SK-N-SH (cell line): ENCODE results near the gene ORM1. TPM values are rescaled to one million over a fixed set of nuclear protein-coding genes. Genes with fewer than 3 reads are reported as not detected.

Experiments
- CTCF ChIA-PET: fragments of 300-600, 350-600 bp; formaldehyde crosslinking; extraction: SDS; loops from one replicate; lab custom pipeline; 2021; lab: Yijun Ruan, JAX
- POLR2A ChIA-PET: fragments of 350-600 bp; sonication (Branson Sonifier 250); formaldehyde crosslinking; extraction: SDS; loops from one replicate; lab custom pipeline; 2020; ENCODE audit warnings: antibody characterized with exemption, inconsistent platforms; lab: Yijun Ruan, JAX
- DNase-seq: peaks from one replicate; pipeline ENCODE4 v3.0.0; 2012
- H2AFZ ChIP-seq: fragments of 200-600 bp; sonication (generic); 2 replicates; pipeline ENCODE4 v1.8.1; 2016; ENCODE audit warnings: antibody characterized with exemption, mild to moderate bottlenecking, low read depth
- H3F3A ChIP-seq: fragments of 200-600 bp; sonication (generic); replicated peaks from 2 replicates; pipeline ENCODE3; 2016; ENCODE audit warnings: antibody characterized with exemption, mild to moderate bottlenecking; ENCODE audit not compliant: insufficient read depth
- H3K27ac ChIP-seq, 2 experiments: fragments of 200-500 bp in 1 of 2; fragments of 200-600 bp in 1 of 2; sonication (Bioruptor generic) in 1 of 2; sonication (generic), shearing (Covaris generic) in 1 of 2; 2 replicates each; pipeline versions ENCODE4 v1.5.1 to v1.6.1; 2014 to 2016; ENCODE audit warnings: low read depth in 2 of 2, inconsistent platforms in 1 of 2, low read length in 1 of 2, mild to moderate bottlenecking in 1 of 2, mixed read lengths in 1 of 2
- H3K27me3 ChIP-seq: fragments of 200-600 bp; sonication (generic), shearing (Covaris generic); 2 replicates; pipeline ENCODE4 v1.6.1; 2016; ENCODE audit warnings: mixed run types; ENCODE audit not compliant: insufficient read depth
- H3K36me3 ChIP-seq, 2 experiments: fragments of 200-500 bp in 1 of 2; fragments of 200-600 bp in 1 of 2; sonication (Bioruptor generic) in 1 of 2; sonication (generic) in 1 of 2; replicated peaks in 1 of 2; 2 replicates each; pipeline versions ENCODE3 to v1.5.1; 2014 to 2016; ENCODE audit warnings: low read length in 1 of 2, mild to moderate bottlenecking in 1 of 2; ENCODE audit not compliant: insufficient read depth in 2 of 2, control insufficient read depth in 1 of 2
- H3K4me1 ChIP-seq, 2 experiments: fragments of 200-500 bp in 1 of 2; fragments of 200-600 bp in 1 of 2; sonication (Bioruptor generic) in 1 of 2; sonication (generic), shearing (Covaris generic) in 1 of 2; 2 replicates each; pipeline versions ENCODE4 v1.5.1 to v1.6.1; 2014 to 2016; ENCODE audit warnings: low read depth in 1 of 2, low read length in 1 of 2, mixed run types in 1 of 2; ENCODE audit not compliant: insufficient read depth in 2 of 2, control insufficient read depth in 1 of 2
- H3K4me2 ChIP-seq: fragments of 200-600 bp; sonication (generic), shearing (Covaris generic); 2 replicates; pipeline ENCODE4 v1.6.1; 2017; ENCODE audit warnings: mixed run types
- H3K4me3 ChIP-seq, 2 experiments: fragments of 200-500 bp in 1 of 2; fragments of 200-600 bp in 1 of 2; sonication (Bioruptor generic) in 1 of 2; sonication (generic), shearing (Covaris generic) in 1 of 2; 2 replicates each; pipeline versions ENCODE4 v1.5.1 to v1.8.1; 2014 to 2016; ENCODE audit warnings: low read depth in 2 of 2, inconsistent platforms in 1 of 2, low read length in 1 of 2, mild to moderate bottlenecking in 1 of 2, mixed read lengths in 1 of 2, moderate library complexity in 1 of 2
- H3K79me2 ChIP-seq: fragments of 200-600 bp; sonication (generic); 2 replicates; pipeline ENCODE4 v1.8.1; 2017; ENCODE audit warnings: mild to moderate bottlenecking; ENCODE audit not compliant: insufficient read depth
- H3K9ac ChIP-seq: fragments of 200-600 bp; sonication (generic); 2 replicates; pipeline ENCODE4 v1.6.1; 2017; ENCODE audit warnings: mixed run types
- H3K9me2 ChIP-seq: fragments of 200-600 bp; sonication (generic); 2 replicates; pipeline ENCODE4 v1.6.1; 2017; ENCODE audit warnings: mixed run types
- H3K9me3 ChIP-seq: fragments of 200-600 bp; sonication (generic); 2 replicates; pipeline ENCODE4 v1.6.1; 2017; ENCODE audit warnings: mixed run types, mild to moderate bottlenecking, moderate library complexity
- H4K20me1 ChIP-seq: fragments of 200-600 bp; sonication (generic); 2 replicates; pipeline ENCODE4 v1.6.1; 2017; ENCODE audit warnings: mild to moderate bottlenecking, mixed run types; ENCODE audit not compliant: insufficient read depth
- CHD2 ChIP-seq: fragments of 150-350 bp; IDR thresholded peaks from 2 replicates; pipeline ENCODE4 v1.6.1; 2018; ENCODE audit warnings: low read length; ENCODE audit not compliant: partially characterized antibody
- CTCF ChIP-seq: fragments of 200-600 bp; sonication (generic); IDR thresholded peaks from 2 replicates; pipeline ENCODE4 v1.6.1; 2017; ENCODE audit warnings: antibody characterized with exemption, mild to moderate bottlenecking, moderate library complexity
- EP300 ChIP-seq, 2 experiments: IDR thresholded peaks; 2 replicates each; pipeline versions ENCODE4 v1.4.0 to v1.6.1; 2012; ENCODE audit warnings: borderline replicate concordance in 1 of 2, low read depth in 1 of 2, low read length in 1 of 2
- EZH2phosphoT487 ChIP-seq: fragments of 200-600 bp; sonication (generic); IDR thresholded peaks from 2 replicates; pipeline ENCODE4 v1.6.1; 2017; ENCODE audit warnings: low read depth, mixed run types, mild to moderate bottlenecking, antibody characterized with exemption, moderate library complexity, borderline replicate concordance
- FOSL2 ChIP-seq: IDR thresholded peaks from 2 replicates; pipeline ENCODE4 v1.4.0; 2012; ENCODE audit warnings: low read depth, mild to moderate bottlenecking, moderate library complexity, borderline replicate concordance
- GABPA ChIP-seq: IDR thresholded peaks from 2 replicates; pipeline ENCODE4 v1.4.0; 2012; ENCODE audit warnings: low read depth, mild to moderate bottlenecking
- GATA2 ChIP-seq: sonication (generic); formaldehyde crosslinking; IDR thresholded peaks from 2 replicates; pipeline ENCODE4 v1.5.0; 2020; ENCODE audit warnings: mild to moderate bottlenecking, missing genetic modification reagents
- MEF2A ChIP-seq: IDR thresholded peaks from 2 replicates; pipeline ENCODE4 v1.4.0; 2012; ENCODE audit warnings: low read depth, borderline replicate concordance
- MXI1 ChIP-seq: IDR thresholded peaks from 2 replicates; pipeline ENCODE4 v1.6.1; 2012; ENCODE audit warnings: mild to moderate bottlenecking, low read depth, low read length, improper control_type of control experiment
- NFIC ChIP-seq: IDR thresholded peaks from 2 replicates; pipeline ENCODE4 v1.4.0; 2012; ENCODE audit warnings: borderline replicate concordance
- NRF1 ChIP-seq: IDR thresholded peaks from 2 replicates; pipeline ENCODE4 v1.6.1; 2012; ENCODE audit warnings: low read depth, mild to moderate bottlenecking, low read length
- RCOR1 ChIP-seq: fragments of 150-350 bp; IDR thresholded peaks from 2 replicates; pipeline ENCODE4 v1.6.1; 2017; ENCODE audit warnings: antibody characterized with exemption, low read length
- RXRA ChIP-seq: IDR thresholded peaks from 2 replicates; pipeline ENCODE4 v1.4.0; 2012; ENCODE audit warnings: low read depth, mild to moderate bottlenecking, borderline replicate concordance
- SMC3 ChIP-seq: IDR thresholded peaks from 2 replicates; pipeline ENCODE4 v1.6.1; 2012; ENCODE audit warnings: low read depth, low read length, improper control_type of control experiment
- TAF1 ChIP-seq: IDR thresholded peaks from 2 replicates; pipeline ENCODE4 v1.6.1; 2012; ENCODE audit warnings: low read depth, mild to moderate bottlenecking, low read length, moderate library complexity, borderline replicate concordance
- TCF12 ChIP-seq: IDR thresholded peaks from 2 replicates; pipeline ENCODE4 v1.4.0; 2012
- TEAD4 ChIP-seq: IDR thresholded peaks from 2 replicates; pipeline ENCODE4 v1.4.0; 2012; ENCODE audit warnings: mild to moderate bottlenecking, borderline replicate concordance; ENCODE audit not compliant: insufficient read depth
- USF1 ChIP-seq: IDR thresholded peaks from 2 replicates; pipeline ENCODE4 v1.4.0; 2012; ENCODE audit warnings: low read depth, borderline replicate concordance
- YY1 ChIP-seq: IDR thresholded peaks from 2 replicates; pipeline ENCODE4 v1.4.0; 2012; ENCODE audit warnings: low read depth, mild to moderate bottlenecking
- WGBS: methylation state at CpG from one replicate; pipeline ENCODE4 v1.1.6; 2017; ENCODE audit warnings: low lambda C conversion rate; 5-methylcytosine and 5-hydroxymethylcytosine counted together
- polyA plus RNA-seq, 3 experiments: library from polyadenylated mRNA; depleted of rRNA; stranded (reverse); fragments of >200 nt; gene quantifications; 2 replicates each; pipeline ENCODE4 v1.2.3, GENCODE V29; 2012
- TF ChIP-seq, protein P1 (sequence below): IDR thresholded peaks from 2 replicates; pipeline ENCODE4 v1.6.1; 2012; ENCODE audit warnings: mild to moderate bottlenecking, low read depth, low read length, moderate library complexity
- TF ChIP-seq, protein P2 (sequence below): IDR thresholded peaks from 2 replicates; pipeline ENCODE4 v1.4.0; 2012; ENCODE audit warnings: low read depth, borderline replicate concordance
- TF ChIP-seq, protein P3 (sequence below): fragments of 150-350 bp; IDR thresholded peaks from 2 replicates; pipeline ENCODE4 v1.6.1; 2016; ENCODE audit warnings: mild to moderate bottlenecking, low read depth, low read length
- TF ChIP-seq, protein P4 (sequence below): IDR thresholded peaks from 2 replicates; pipeline ENCODE4 v1.4.0; 2012; ENCODE audit warnings: low read depth

Gene ORM1
- polyA plus RNA-seq, 1 of the 3 experiments (the other 2 are of a cell fraction), result not detected

DNA sequence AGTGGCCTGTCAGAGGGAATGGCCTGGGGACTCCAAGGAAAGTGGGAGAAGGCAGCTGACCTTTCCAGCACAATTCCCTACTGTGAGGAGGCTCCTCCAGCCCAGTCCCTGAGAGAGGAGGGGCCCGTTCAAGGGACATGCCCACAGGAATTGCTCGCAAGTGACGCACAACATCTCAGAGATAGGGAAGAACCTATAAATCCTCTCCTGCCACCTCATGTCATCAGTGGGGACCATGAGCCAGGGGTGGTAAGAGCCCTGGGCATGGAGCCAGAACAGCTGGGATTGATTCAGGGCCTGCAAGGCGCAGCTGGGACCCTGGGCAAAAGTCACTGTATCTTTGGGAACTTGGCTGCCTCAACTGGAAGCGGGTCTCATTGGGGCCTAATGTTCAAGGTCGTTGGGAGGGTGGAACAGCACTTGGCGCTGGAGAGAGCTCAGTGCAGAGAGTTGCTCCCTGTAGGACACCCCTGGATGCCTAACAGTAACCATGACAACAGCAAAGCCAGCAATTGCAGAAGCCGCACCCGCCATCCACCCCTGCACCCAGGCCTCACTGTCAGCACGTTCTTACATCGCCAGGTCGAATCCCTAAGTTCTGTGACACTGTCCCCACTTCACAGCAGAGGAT is 41.3 kb upstream of the ORM1 start:
- WGBS, result 53% methylated on average over 5 of the region's 12 CpGs
- no peaks in the 10 kb centered on the region for H3K9me3 ChIP-seq
- no peak overlapping the region for H3K4me3 ChIP-seq
- H3K9me2 ChIP-seq, result no peaks in the 10 kb centered on the region
- no peak overlapping the region for H3K9ac ChIP-seq
- no peaks in the 10 kb centered on the region for H3K27me3 ChIP-seq
- H3K36me3 ChIP-seq, result peaks cover 0 to 4% of the 10 kb centered on the region in 2 experiments
- no peaks in the 10 kb centered on the region for H3K79me2 ChIP-seq
- H4K20me1 ChIP-seq, result no peaks in the 10 kb centered on the region
- peaks cover 18 to 43% of the 10 kb centered on the region in 2 experiments for H3K4me1 ChIP-seq
- peaks cover 7% of the 10 kb centered on the region for H3F3A ChIP-seq
- POLR2A ChIA-PET, result no interaction called here
- H3K4me2 ChIP-seq, result no peak overlapping the region
- peak; percentile 85 for DNase-seq
- CTCF ChIA-PET, result interaction anchor here (0.7 to 4.5 kb wide), 8 partner anchors 9 to 174 kb away, joined by 3 to 33 read pairs (median 8); partner anchors contain the start of gene COL27A1
- H3K27ac ChIP-seq, result peak overlapping the region in 1 of 2 experiments; percentile 31; a peak in 1 of 4 replicates
- no peak overlapping the region for H2AFZ ChIP-seq
- no peak for TF ChIP-seq CTCF
- TF ChIP-seq, protein P1, sequence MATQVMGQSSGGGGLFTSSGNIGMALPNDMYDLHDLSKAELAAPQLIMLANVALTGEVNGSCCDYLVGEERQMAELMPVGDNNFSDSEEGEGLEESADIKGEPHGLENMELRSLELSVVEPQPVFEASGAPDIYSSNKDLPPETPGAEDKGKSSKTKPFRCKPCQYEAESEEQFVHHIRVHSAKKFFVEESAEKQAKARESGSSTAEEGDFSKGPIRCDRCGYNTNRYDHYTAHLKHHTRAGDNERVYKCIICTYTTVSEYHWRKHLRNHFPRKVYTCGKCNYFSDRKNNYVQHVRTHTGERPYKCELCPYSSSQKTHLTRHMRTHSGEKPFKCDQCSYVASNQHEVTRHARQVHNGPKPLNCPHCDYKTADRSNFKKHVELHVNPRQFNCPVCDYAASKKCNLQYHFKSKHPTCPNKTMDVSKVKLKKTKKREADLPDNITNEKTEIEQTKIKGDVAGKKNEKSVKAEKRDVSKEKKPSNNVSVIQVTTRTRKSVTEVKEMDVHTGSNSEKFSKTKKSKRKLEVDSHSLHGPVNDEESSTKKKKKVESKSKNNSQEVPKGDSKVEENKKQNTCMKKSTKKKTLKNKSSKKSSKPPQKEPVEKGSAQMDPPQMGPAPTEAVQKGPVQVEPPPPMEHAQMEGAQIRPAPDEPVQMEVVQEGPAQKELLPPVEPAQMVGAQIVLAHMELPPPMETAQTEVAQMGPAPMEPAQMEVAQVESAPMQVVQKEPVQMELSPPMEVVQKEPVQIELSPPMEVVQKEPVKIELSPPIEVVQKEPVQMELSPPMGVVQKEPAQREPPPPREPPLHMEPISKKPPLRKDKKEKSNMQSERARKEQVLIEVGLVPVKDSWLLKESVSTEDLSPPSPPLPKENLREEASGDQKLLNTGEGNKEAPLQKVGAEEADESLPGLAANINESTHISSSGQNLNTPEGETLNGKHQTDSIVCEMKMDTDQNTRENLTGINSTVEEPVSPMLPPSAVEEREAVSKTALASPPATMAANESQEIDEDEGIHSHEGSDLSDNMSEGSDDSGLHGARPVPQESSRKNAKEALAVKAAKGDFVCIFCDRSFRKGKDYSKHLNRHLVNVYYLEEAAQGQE, result no peak
- TF ChIP-seq, protein P2, sequence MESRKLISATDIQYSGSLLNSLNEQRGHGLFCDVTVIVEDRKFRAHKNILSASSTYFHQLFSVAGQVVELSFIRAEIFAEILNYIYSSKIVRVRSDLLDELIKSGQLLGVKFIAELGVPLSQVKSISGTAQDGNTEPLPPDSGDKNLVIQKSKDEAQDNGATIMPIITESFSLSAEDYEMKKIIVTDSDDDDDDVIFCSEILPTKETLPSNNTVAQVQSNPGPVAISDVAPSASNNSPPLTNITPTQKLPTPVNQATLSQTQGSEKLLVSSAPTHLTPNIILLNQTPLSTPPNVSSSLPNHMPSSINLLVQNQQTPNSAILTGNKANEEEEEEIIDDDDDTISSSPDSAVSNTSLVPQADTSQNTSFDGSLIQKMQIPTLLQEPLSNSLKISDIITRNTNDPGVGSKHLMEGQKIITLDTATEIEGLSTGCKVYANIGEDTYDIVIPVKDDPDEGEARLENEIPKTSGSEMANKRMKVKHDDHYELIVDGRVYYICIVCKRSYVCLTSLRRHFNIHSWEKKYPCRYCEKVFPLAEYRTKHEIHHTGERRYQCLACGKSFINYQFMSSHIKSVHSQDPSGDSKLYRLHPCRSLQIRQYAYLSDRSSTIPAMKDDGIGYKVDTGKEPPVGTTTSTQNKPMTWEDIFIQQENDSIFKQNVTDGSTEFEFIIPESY, result no peak
- TF ChIP-seq TCF12, result peak; percentile 80
- no peak for TF ChIP-seq USF1
- TF ChIP-seq MXI1, result peak; percentile 37; the same call in 1 of the 2 replicates
- TF ChIP-seq, protein P3, sequence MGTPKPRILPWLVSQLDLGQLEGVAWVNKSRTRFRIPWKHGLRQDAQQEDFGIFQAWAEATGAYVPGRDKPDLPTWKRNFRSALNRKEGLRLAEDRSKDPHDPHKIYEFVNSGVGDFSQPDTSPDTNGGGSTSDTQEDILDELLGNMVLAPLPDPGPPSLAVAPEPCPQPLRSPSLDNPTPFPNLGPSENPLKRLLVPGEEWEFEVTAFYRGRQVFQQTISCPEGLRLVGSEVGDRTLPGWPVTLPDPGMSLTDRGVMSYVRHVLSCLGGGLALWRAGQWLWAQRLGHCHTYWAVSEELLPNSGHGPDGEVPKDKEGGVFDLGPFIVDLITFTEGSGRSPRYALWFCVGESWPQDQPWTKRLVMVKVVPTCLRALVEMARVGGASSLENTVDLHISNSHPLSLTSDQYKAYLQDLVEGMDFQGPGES, result no peak
- peak; percentile 77 for TF ChIP-seq NFIC
- peak; percentile 57 for TF ChIP-seq GATA2 (CRISPR knock-in tag)
- no peak for TF ChIP-seq TAF1
- TF ChIP-seq GABPA, result no peak
- TF ChIP-seq, protein P4, sequence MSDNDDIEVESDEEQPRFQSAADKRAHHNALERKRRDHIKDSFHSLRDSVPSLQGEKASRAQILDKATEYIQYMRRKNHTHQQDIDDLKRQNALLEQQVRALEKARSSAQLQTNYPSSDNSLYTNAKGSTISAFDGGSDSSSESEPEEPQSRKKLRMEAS, result no peak
- TF ChIP-seq SMC3, result no peak
- TF ChIP-seq NRF1, result no peak
- peak; percentile 68 for TF ChIP-seq RCOR1
- TF ChIP-seq EP300 (IDR thresholded peaks at IDR 0.05; ENCODE audit: borderline replicate concordance in 1 of 2, low read depth in 1 of 2, low read length in 1 of 2), result peak in 1 of 2 experiments; percentile 59; a peak in 2 of 4 replicates
- TF ChIP-seq RXRA, result no peak
- TF ChIP-seq MEF2A, result no peak
- no peak for TF ChIP-seq FOSL2
- no peak for TF ChIP-seq YY1
- TF ChIP-seq CHD2, result no peak
- TF ChIP-seq EZH2phosphoT487, result no peak
- no peak for TF ChIP-seq TEAD4
